Stimulated activated CD4-positive, alpha-beta T cell treated with anti-CD3 and anti-CD28 coated beads, Interleukin-12 subunit alpha, Interleukin-12 subunit beta, amount 100 ng/mL, for 24 hours (primary cell): ENCODE data around the gene ZNF48.

ENCODE experiments used
- DNase-seq, 2 experiments: peaks; one replicate each; pipeline ENCODE4 v3.0.0-alpha.2; 2020; ENCODE audit warnings: low read depth in 2 of 2

The ZNF48 gene

DNA sequence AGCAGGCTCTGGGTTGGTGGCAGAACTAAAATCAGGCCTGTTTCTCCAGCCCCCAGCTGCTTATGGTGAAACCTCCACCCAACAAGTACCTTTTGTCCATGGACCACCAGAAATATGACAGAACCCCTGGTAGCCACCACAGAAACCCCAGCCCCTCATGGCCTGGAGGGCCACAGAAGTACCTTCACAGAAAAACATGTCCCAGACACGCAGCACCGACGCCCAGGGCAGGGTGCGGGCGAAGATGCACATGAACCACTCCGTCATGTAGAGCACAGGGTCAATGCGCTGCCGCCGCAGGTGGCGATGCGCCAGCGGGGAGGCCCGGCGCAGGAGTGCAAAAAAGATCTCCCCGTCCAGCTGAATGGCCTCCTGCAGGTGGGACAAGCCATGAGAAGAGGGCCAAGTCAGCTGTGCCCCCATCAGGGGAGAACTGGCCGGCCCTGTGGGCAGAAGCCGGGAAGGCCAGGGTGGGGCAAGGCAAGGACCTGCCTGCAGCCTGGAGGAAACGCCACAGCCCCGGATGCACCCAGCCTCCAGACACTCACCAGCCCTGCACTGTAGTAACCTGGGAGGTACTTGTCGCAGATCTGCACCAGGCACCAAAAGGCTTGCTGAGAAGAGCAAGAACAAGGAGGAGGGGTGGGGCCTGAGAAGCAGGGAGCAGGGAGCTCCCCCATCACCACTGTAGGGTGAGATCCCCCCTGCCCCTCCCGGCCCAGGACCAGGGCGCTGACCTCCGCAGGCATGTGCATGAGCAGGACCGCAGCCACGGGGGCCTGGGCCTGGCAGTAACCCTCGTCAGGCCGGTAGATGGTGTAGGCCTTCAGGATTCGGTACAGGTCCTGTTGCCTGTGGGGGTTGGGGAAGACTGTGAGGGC is 36.0 kb upstream of the ZNF48 start:
- no peak for DNase-seq

DNA sequence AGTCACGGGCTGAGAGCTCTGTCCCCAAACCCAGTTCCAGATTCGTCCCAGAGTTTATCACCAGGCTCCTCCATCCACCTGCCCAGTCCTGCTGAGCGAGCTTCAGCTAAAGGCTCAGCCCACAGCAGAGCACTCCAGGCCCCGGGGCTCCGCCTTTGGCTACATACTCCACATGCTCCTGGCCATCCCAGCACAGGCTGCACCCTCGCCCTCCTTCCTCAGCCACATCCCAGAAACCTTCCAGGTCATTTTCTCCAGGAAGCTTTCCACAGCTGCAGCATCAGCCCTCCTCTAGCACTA is 35.4 kb upstream of the ZNF48 start:
- no peak for DNase-seq

DNA sequence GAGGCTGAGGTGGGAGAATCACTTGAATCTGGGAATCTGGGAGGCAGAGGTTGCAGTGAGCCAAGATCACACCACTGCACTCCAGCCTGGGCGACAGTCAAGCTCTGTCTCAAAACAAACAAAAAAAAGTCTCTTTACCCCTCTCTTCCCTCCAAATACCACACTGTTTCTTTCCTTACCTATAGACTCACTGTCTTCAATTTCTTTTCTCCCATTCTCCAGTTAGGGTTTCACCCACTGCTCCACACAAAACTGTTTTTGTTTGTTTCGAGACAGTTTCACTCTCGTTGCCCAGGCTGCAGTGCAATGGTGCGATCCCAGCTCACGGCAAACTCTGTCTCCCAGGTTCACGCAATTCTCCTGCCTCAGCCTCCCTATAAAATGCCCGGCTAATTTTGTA is 34.0 kb upstream of the ZNF48 start:
- DNase-seq: no peak

DNA sequence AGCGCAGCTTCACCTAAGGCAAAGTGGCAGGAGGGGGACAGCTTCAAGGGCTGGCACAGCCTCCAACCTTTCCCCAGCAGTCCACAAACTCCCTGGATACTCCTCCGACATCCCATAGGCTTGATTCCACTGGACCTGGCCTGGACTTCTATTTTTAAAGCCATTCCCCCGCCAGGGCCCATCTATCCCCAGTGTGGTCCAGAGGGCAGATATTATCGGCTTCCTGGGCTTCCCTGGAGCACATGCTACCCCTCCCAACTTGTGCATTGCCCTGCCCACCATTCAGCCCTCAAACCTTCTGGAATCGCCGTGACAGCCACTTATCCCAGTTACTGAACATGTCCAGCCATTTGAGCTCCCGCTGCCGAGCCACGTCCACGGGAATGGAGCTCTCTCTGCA is 30.0 kb upstream of the ZNF48 start:
- DNase-seq: no peak

DNA sequence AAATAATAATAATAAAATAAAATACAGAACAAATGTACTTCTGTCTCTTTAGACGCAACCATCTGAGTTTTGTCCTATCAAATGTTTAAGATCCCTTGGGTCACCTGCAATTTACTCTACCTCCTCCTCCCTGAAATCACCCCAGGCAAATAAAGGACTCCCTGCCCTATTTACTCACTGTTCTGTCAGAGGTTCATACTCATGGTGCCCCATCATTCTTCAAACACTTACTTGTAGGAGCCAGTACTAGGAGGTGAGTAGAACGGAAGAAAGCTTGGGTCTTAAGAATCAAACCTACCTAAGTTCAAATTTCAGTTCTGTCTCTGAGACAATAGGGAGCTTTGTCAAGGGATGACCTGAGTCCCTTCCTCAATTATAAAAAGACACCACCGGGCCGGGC is 28.7 kb upstream of the ZNF48 start:
- no peak for DNase-seq

DNA sequence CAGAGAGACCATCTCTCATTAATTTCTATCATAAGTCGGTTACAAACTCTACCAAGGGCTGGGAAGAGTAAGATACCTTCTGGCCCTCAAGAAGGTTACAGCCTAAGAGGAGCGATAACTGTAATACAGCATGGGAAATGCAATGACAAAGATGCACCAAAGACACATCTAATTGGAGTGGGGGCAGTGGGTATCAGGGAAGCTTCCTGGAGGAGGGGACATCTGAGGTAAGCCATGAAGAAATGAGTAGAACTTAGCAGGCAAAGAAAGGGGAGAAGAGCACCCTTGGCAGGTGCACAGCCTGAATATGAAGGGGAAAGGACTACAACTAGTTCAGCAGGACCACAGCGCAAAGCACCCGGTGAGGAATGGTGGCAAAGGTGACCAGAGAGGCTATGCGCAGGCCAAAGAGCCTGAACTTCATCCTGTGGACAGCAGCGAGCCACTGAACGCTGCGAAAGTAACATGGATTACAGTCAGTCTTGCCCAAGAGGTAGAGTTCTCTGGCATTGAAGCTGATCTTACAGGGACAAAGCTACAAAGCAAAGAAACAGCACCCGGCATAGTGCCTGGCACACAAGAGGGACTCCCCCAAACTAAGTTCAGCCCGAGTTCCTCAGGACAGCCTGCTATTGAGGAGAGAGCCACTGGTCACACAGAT is 27.7 kb upstream of the ZNF48 start:
- no peak for DNase-seq

DNA sequence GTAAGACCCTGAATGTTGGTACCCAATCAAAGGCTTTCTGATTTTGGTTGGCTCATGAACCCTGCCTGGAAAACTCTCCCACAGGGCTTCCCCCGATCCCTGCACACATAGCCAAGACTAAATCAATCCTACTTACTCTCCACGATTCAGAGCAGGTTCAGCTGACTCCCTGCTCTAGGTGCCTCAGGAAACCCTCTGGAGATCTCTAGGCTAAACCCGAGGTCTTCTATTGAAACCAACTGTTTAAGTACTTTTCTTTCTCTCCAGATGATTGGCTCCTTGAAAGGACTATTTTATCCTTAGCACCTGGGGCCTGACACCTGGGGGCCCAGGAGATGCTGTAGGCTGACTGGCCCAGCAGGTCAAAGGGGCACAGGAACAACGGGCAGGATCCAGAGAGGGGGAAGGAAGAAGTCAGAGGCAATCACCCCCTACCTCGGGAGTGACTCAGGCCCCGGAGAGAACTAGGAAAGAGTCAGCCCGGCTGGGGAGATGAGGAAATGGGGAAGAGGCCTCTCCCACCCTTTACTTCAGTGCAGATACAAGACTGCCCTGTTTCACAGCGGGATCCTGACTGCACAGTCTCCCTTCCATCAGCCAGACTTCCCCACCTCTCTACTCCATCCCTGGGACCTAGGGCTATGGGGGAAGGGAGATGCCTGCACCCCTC is 27.0 kb upstream of the ZNF48 start:
- DNase-seq: no peak

DNA sequence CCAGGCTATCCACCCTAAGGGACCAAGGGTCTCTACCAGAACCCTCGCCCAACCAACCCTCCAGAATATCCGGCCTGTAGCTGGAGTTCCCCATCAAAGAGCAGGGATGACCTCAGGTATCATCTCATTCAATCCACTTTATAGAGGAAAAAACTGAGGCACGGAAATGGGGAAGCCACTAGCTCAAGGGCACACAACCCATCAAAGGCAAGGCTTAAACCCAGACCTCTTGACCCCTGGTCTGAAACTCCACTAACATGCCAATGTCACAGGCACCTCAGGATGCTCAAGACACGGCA is 26.5 kb upstream of the ZNF48 start:
- no peak for DNase-seq

DNA sequence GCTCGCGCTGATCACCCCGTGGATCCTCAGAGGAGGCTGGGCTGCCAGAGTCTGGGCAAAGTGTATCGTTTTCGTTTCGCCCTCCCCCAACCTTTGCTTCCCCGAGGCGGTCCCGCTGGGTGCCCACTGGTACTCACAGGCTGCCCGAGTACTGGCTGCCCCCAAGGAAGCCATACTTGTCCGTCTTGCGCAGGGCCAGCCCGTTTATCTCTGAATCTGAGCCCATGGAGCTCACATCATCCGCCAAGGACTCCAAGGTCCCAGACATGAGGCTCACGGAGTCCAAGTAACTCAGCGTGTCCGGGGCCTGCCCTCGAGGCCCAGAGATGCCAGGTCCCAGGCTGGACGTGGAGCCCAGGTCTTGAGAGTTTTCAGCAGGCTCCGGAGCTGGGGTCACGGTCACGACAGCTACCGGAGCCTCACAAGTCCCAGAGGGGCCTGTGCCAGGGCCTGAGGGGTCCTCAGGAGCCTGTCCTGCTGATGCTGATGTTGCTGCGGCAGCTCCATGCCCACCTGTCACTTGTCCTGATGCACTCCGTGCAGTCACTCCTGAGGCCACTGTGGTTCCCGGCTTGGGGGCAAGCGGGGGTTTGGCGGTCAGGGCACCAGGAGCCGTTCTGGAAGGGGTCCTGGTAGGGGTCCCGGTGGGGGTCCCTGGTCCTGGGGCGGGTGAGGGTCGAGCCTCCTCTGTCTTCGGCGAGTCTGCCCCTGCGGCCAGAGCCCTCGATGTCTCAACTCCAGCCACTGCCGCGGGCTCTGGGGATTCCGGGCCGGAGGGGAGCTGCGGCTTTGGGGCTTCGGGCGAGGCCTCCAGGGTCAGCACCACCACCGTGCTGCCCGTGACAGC is 25.9 kb upstream of the ZNF48 start:
- no peak for DNase-seq

DNA sequence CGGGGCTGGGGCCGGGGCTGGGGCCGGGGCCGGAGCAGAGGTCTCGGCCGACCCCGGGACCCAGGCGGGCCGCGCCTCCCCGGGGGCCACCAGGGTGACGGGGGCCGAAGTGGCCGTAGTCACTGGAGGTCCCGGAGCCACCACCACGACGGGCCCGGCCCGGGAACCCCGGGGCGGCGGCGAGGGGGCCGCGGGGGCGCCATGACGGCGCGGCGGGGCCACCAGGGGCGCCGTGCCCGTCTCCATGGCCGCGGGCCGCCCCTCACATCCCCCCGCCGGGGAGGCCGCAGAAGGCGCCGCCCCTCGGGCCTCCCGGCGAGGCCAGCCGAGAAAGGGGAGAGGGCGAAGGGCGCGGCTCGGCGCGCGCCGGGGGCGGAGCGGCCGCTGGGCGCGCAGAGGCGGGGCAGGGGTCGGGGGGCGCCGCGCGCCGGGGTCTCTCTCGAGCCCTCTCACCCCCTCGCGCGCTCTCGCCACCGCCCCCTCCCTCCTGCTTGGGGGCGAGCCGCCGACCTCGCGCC is 25.2 kb upstream of the ZNF48 start:
- DNase-seq: no peak

DNA sequence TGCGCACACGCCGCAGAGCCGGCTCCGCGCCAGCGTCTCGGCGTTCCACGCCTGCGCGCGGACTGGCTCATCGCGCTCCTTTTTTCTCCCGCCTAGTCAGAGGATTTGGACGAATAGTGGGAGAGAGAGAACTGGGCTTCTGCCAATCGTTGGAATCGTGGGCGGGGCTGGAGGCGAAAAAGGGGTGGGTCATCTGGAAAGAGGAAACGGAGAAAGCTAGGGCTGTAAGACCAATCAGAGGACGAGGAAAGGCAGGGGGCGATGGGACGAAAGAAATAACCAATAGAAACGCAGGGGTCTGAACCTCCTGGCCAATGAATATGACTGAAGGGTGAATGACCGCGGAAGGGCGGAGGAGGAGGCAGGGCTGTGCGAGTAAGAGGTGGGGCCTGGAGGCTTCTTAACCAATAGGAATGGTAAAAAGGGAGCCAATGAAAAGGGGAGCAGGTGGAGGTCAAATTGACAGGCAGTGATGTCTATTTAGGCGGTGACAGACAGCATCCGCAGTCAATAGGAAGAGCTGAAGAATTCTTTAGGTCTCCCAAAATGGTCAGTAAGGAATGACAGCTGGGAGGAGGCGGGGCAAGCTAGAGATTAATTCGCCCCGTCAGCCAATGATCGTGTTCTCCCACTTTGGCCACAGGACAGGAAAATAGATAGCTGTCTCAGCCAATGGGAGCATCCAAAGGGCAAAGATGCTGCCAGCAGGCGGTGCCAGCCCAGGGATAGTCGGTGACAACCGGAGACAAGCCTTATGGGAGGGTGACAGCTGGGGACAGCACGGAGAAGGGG is 24.6 kb upstream of the ZNF48 start, which contains the start of gene TBC1D10B:
Gene TBC1D10B, minus strand, starts transcription at position 39 of the 792 bp plus-strand sequence. CDS start 311 bp downstream, outside the sequence.
- DNase-seq: peak; percentile 99

DNA sequence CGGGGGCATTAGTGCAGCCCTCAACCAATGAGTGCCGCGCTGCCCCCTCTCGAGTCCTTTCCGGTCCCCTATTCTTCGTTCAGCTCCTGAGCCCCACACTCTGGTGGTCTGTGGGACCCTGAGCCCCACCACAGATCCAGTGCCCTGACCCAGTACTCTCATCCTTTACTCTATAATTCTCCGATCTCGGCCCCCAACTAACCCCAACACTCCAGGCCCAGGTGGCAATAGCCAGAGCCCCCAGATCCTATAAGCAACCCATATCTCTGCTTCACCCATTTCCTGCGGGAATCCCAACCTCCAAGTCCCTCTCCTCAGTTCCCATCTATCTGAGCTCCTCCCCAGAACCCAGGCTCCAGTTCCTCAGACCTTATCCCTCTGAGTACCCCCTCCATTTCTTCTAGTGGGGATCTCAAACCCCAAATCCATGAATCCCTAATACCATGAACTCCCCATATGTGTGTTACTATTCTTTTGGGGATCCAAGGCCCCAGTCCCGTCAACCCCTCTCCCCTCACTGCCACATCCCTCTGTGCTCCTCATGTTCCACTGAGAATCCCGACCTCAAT is 23.9 kb upstream of the ZNF48 start:
- no peak for DNase-seq

DNA sequence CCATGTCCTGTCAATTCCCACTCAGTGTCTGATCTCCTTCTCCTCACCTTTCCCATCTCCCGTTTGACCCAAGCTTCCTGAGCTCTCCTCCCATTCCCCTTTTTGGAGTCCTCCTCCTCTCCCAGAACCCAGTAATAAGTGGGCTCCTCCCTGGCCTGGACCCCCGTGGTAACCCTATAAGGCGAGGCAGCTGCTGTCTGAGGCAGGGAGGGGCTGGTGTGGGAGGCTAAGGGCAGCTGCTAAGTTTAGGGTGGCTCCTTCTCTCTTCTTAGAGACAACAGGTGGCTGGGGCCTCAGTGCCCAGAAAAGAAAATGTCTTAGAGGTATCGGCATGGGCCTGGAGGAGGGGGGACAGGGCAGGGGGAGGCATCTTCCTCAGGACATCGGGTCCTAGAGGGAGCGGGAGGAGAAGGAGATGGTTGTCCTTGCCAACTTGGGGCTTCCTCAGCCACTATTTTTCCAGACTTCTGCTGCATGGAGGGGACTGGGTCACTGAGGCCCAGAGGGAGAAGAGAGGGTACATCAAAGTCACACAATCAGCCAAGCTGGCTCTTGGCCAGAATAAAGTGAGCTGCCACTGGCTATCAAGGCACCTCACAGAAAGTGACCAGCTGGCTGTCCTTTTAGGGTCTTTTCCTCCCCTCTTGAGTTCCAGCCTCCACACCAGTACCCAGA is 23.0 kb upstream of the ZNF48 start:
- no peak for DNase-seq

DNA sequence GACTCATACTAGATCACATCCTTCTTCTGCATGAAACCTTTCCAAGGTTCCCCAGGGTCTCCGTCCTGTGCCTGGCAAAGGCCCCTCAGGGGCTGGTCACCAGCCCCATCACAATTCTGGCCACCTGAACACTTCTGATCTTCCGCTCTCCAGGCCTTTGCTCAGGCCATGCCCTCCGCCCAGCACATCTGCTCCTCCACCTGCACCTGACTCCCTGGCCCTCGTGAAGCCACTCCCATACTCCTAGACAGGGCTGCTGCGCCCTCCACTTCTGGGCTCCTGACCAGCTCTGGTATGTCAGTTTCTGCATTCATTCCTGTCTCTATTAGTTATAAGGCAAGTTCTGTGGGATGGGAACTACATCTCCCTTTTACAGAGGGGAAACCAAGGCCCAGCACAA is 22.5 kb upstream of the ZNF48 start:
- DNase-seq: no peak

DNA sequence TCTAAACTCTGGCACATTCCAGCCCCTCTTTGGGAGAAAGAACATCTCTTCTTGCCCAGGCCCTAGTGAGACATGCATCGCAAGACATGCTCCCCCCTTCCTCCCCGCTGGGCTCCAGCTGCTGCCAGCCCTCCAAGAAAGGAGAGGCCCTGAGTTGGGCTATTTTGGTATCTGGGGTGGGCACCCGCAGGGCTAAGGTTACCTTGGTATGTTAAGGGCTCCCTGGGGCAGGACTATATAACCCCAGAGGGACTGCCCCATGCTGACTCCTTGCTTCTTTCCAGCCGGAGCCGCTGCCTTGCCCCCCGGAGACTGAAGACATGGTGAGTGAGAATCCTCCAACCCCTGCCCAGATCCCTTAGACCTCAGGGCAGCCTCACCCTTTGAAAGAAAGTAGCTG is 20.7 kb upstream of the ZNF48 start, which contains the start of gene MYL11:
Gene MYL11, plus strand, starts transcription at position 265 of the 400 bp plus-strand sequence. Its CDS starts 56 bp downstream, at position 321.
- DNase-seq: no peak

DNA sequence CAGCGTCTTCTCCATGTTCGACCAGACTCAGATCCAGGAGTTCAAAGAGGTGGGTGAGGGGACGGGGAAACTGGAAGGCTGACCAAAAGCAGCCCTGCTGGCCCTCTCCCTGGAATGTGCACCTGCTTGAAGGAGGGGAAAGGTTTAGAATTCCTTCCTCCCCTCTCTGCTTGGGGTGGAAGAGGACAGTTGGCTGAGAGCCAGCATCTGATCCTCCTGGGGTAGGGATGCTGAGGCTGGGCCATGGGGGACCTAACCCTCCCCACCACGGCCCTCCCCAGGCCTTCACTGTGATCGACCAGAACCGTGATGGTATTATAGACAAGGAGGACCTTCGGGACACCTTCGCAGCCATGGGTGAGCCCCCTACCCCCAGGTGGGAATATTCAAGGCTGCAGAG is 19.4 kb upstream of the ZNF48 start:
- no peak for DNase-seq

DNA sequence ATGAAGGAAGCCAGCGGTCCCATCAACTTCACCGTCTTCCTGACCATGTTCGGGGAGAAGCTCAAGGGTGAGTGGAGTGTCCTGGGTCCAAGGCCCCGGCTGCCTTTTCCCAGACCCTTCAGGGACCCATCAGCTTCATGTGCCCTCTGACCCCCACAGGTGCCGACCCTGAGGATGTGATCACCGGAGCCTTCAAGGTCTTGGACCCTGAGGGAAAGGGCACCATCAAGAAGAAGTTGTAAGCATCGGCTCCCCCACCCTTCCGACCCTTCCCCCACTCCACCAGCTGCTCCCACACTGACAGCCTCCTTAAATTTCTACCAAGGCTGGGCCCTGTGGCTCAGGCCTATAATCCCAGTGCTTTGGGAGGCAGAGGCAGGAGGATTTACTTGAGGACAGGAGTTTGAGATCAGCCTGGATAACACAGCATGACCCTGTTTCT is 18.7 kb upstream of the ZNF48 start:
- DNase-seq: no peak

DNA sequence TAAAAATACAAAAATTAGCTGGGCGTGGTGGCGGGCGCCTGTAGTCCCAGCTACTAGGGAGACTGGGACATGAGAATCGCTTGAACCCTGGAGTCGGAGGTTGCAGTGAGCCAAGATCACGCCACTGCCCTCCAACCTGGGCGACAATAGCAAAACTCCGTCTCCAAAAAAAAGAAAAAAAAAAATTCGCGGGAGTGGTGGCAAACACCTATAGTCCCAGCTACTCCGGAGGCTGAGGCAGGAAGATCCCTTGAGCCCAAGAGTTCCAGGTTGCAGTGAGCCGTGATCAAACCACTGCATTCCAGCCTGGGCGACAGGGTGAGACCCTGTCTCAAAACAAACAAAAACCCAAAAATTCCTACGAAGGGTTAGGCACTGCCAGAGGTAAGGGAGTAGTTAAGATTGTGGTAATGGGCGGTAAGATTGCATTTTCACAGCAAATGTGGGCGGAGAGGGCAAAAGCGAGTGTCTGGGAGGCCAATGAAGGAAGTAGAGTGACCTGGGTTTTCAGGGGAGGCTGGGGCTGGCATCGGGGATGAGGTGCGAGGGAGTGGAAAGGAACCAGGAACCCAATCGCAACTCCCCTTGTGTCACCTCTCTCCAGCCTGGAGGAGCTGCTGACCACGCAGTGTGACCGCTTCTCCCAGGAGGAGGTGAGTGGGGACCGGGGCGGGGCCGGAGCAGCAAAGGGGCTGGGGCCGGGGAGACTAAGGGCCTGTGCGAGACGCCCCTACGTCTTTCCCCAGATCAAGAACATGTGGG is 18.0 kb upstream of the ZNF48 start:
- DNase-seq: no peak

DNA sequence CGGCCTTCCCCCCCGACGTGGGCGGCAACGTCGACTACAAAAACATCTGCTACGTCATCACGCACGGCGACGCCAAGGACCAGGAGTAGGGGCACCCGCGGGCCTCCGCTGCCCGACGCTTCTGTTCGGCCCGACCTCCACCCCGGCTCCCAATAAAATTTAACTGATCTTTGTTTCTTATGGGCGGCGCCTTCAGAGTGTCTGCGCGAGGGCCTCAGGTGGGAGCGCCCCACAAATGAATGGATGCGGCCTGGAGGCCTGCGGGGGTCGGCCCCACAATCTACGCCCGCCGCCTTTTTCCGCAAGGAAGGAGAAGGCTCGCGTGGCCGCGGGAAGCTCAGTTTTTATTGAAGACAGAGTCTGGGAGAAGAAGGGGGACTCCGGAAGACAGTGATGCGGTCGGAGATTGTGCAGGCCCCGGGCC is 17.4 kb upstream of the ZNF48 start:
- DNase-seq: peak; percentile 70 to 82
